ENCODE data around the gene PADI2.
"Not testable (repeated sequence)": the region's sequence is repeated elsewhere in the genome, so short reads cannot be mapped to it uniquely, and the experiment has no call there.

DNA sequence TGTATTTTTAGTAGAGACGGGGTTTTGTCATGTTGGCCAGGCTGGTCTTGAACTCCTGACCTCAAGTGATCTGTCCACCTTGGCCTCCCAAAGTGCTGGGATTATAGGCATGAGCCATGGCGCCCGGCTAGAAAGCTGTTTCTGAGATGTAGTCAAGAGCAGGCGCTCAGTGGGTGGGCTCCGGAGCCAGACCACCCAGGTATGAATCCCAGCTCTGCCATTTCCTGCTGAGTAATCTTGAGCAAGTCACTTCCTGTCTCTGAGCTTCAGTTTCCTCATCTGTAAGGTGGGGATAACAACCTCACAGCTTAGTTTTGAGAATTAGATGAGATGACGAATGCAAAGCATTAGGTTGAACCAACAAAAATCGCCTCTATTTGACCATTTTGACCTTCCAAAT is 56.5 kb downstream of the PADI2 start:
- TF ChIP-seq ZBTB33 (IDR thresholded peaks at IDR 0.05); SP1 (IDR thresholded peaks at IDR 0.05); CTCF (IDR thresholded peaks at IDR 0.05; ENCODE audit: low read depth, low read length, missing input control); FOXA1 (IDR thresholded peaks at IDR 0.05); RAD21 (IDR thresholded peaks at IDR 0.05); HNF4G (IDR thresholded peaks at IDR 0.05); EGR1 (IDR thresholded peaks at IDR 0.05; ENCODE audit: low read depth in 2 of 2); JUND (IDR thresholded peaks at IDR 0.05); GABPA (IDR thresholded peaks at IDR 0.05 in 1 of 2, conservative IDR thresholded peaks at IDR 0.05 in 1 of 2); HNF4A (conservative IDR thresholded peaks at IDR 0.05); YY1 (IDR thresholded peaks at IDR 0.05); MAX (IDR thresholded peaks at IDR 0.05): not testable (repeated sequence)
- TF ChIP-seq, protein P1, sequence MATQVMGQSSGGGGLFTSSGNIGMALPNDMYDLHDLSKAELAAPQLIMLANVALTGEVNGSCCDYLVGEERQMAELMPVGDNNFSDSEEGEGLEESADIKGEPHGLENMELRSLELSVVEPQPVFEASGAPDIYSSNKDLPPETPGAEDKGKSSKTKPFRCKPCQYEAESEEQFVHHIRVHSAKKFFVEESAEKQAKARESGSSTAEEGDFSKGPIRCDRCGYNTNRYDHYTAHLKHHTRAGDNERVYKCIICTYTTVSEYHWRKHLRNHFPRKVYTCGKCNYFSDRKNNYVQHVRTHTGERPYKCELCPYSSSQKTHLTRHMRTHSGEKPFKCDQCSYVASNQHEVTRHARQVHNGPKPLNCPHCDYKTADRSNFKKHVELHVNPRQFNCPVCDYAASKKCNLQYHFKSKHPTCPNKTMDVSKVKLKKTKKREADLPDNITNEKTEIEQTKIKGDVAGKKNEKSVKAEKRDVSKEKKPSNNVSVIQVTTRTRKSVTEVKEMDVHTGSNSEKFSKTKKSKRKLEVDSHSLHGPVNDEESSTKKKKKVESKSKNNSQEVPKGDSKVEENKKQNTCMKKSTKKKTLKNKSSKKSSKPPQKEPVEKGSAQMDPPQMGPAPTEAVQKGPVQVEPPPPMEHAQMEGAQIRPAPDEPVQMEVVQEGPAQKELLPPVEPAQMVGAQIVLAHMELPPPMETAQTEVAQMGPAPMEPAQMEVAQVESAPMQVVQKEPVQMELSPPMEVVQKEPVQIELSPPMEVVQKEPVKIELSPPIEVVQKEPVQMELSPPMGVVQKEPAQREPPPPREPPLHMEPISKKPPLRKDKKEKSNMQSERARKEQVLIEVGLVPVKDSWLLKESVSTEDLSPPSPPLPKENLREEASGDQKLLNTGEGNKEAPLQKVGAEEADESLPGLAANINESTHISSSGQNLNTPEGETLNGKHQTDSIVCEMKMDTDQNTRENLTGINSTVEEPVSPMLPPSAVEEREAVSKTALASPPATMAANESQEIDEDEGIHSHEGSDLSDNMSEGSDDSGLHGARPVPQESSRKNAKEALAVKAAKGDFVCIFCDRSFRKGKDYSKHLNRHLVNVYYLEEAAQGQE (IDR thresholded peaks at IDR 0.05): not testable (repeated sequence)

Data from liver (tissue), 3 donors.